ENCODE results near the gene SLC6A1. TPM values are rescaled to one million over a fixed set of nuclear protein-coding genes. Genes with fewer than 3 reads are reported as not detected.

SLC6A1 gene
- total RNA-seq, 1 experiment from 2014 or later, result not detected

DNA sequence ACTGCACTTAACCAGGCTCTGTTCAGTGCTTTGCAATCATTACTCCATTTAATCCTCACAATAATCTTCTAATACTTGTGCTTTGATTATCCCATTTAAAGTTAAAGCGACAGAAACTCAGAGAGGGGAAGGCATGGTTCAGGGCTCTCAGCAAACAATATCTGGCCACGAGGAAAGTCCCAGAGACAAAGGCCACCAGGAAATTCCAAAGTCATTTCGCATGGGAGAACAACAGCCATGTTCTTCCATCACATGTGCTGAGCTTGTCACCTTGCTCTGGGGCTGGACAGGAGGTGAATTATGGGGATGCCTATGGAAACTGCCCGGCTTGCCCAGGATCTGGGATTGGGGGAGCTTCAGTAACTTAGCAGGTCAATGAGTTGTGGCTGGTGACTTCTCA lies 95.5 kb downstream of the SLC6A1 start:
- H3K4me1 ChIP-seq (ENCODE audit: insufficient read depth, low read length, poor library complexity, severe bottlenecking), result peaks cover 6% of the 10 kb centered on the region
- ChIA-PET CTCF (no interaction called here), POLR2A (ENCODE audit: low non-redundant PET) (no interaction called here)
- H3K9me3 ChIP-seq (ENCODE audit: low read depth, low read length, poor library complexity, severe bottlenecking), result no peaks in the 10 kb centered on the region
- no peak overlapping the region for H3K27ac ChIP-seq (ENCODE audit: low read depth, low read length, poor library complexity, severe bottlenecking)
- H3K4me3 ChIP-seq (ENCODE audit: low read depth, low read length, poor library complexity, severe bottlenecking), result no peak overlapping the region
- no peaks in the 10 kb centered on the region for H3K36me3 ChIP-seq (ENCODE audit: insufficient read depth, low read length, poor library complexity, severe bottlenecking)
- no peaks in the 10 kb centered on the region for H3K27me3 ChIP-seq (replicated peaks; ENCODE audit: insufficient read depth, low read depth, low read length, poor library complexity)
- BruUV-seq (replicated peaks), result no TSS peak
- TF ChIP-seq EZH2 (IDR thresholded peaks at IDR 0.05; ENCODE audit: borderline replicate concordance, low read depth, low read length, poor library complexity, severe bottlenecking) (no peak), CTCF (conservative IDR thresholded peaks at IDR 0.05; ENCODE audit: low read depth, low read length) (no peak)
- intact Hi-C loops (cut with micrococcal nuclease; ENCODE audit: unreplicated experiment), result no loop called here
- no peak for DNase-seq (ENCODE audit: low spot score)

DNA sequence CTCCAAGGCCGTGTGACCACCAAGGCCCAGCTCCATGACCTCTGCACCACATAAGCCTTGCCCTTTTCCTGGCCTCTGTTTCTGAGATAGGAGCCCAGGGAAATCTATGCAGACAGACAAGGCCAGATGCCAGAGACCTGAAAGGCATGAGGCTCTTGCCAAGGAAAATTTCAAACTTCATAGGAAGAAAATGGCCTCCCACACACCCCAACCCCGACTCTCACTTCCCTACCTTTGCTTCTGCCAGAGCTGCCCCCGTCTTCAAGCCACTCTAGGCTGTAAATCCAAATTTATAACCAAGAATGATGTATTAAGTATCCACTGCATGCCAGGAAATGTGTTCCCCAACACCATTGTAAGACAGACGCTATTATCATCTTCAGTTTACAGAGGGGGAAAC lies 96.3 kb downstream of the SLC6A1 start:
- Histone ChIP-seq H3K4me1 (ENCODE audit: insufficient read depth, low read length, poor library complexity, severe bottlenecking) (peaks cover 6% of the 10 kb centered on the region), H3K36me3 (ENCODE audit: insufficient read depth, low read length, poor library complexity, severe bottlenecking) (no peaks in the 10 kb centered on the region), H3K27ac (ENCODE audit: low read depth, low read length, poor library complexity, severe bottlenecking) (no peak overlapping the region), H3K4me3 (ENCODE audit: low read depth, low read length, poor library complexity, severe bottlenecking) (no peak overlapping the region), H3K27me3 (replicated peaks; ENCODE audit: insufficient read depth, low read depth, low read length, poor library complexity) (no peaks in the 10 kb centered on the region), H3K9me3 (ENCODE audit: low read depth, low read length, poor library complexity, severe bottlenecking) (no peaks in the 10 kb centered on the region)
- ChIA-PET CTCF (no interaction called here), POLR2A (ENCODE audit: low non-redundant PET) (no interaction called here)
- no peak for TF ChIP-seq CTCF (conservative IDR thresholded peaks at IDR 0.05; ENCODE audit: low read depth, low read length)
- intact Hi-C loops (cut with micrococcal nuclease; ENCODE audit: unreplicated experiment), result no loop called here
- DNase-seq (ENCODE audit: low spot score), result no peak
- no TSS peak for BruUV-seq (replicated peaks)

Other genes with a start within 250 kb of the SLC6A1 start
- gene SLC6A11, start 176.5 kb upstream of the SLC6A1 start, total RNA-seq (2021), result not detected in 2 replicates
- gene HRH1, start 161.7 kb downstream of the SLC6A1 start, total RNA-seq (2021), result 0.81 and 0.92 TPM in 2 replicates